HG02981 (cell line): ENCODE measurements around the gene PTPRE.

Source experiments
- ATAC-seq: cut with Tn5 transposase; IDR thresholded peaks from one replicate; pipeline ENCODE4 v1.9.1; 2021; ENCODE audit warnings: mild to moderate bottlenecking, moderate library complexity; ENCODE audit not compliant: unreplicated experiment

PTPRE gene

GRCh38 chr10:128056303-128057050 lies 149.6 kb downstream of the PTPRE start:
- no peak for ATAC-seq

DNA sequence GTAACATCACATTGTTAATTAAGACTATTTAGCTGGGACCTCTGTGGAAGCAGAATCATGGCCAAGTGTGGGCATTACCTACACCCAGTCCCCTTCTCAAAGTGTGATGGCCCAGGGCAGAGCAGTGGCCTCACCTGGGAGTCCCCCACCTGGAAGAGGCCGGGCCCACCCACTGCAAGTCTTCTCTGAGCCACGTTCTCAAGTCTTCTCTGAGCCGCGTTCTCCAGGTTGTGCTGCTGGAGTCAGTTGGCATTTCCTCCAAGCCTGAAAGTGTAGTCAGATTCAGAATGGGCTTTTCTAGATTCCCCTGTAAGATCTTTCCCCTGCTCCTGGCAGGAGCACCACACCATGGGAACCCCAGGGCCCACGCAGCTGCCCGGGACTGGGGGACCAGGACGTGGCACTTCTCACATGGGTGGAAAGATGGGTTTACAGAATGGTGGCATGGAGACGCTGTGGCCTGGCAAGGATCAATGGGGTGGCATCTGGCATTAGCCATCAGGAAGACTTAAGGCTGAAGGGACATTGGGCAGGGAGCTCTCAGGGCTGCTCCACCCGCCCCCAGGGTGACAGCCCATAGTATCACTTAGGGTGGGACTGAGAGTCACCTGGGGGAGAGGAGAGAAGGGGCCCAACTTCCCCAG lies 151.3 kb downstream of the PTPRE start:
- ATAC-seq = no peak

DNA sequence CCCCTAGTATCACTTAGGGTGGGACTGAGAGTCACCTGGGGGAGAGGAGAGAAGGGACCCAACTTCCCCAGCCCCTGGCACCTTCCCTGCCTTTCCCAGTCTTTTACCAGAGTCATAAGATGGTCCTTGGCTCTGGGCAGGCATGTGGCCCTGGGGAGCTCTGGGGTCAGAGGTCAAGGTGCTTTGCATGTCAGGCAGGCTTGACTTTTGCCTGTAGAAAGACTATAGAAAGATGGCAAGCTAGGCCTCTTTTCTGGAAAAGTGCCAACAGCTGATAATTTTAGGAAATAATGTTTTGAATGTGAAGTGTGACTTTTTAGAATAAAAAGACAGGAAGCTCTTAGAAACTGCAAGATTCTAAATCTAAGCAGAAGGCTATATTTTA lies 151.8 kb downstream of the PTPRE start:
- no peak for ATAC-seq

- no peak for ATAC-seq
Measured at GRCh38 chr10:128059266-128059981, 152.5 kb downstream of the PTPRE start.

GRCh38 chr10:128059982-128060293 lies 153.0 kb downstream of the PTPRE start:
- no peak for ATAC-seq

DNA sequence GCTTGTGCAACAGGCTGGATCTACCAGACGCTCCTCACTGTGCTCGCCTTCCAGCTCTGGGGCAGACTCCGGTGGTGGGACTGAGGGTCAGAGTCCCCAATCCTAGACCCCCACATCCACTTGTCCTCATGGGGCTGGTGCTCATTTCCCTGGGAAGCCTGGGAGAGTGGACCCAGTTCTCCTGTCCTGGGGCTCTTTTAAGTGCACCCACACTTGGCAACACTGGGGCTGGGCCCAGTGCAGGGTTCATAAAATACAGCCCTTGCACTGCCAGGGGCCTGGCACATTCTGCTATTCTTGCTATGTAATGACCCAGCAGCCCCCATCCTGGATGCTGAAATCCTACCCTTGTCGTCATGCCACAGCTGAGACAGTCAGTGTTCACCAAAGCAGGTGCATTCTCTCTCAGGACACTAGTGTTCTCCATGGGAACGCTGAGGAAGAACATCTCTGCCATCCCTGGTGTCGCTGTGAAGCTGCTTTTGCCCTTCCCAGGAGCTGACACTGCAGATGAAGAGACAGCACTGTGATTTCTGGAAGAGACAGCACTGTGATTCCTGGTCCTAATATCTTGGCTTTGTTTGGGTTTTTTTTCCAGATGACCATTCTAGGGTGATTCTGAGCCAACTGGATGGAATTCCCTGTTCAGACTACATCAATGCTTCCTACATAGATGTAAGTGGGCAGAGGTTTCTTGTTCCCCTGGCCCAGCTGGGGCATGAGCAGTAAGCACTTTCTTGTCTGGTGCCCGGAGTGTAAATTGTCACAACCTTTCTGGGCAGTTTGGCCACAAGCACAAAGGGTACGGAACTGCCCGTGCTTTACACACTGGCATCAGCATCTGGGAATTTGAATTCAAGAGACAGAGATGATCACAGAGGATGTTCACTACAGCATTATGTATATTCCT lies 153.7 kb downstream of the PTPRE start:
- no peak for ATAC-seq

- no peak for ATAC-seq
Measured at GRCh38 chr10:128061306-128062300, 154.7 kb downstream of the PTPRE start.

- peak; percentile 11 for ATAC-seq
Measured at GRCh38 chr10:128062331-128062880, 155.5 kb downstream of the PTPRE start.

DNA sequence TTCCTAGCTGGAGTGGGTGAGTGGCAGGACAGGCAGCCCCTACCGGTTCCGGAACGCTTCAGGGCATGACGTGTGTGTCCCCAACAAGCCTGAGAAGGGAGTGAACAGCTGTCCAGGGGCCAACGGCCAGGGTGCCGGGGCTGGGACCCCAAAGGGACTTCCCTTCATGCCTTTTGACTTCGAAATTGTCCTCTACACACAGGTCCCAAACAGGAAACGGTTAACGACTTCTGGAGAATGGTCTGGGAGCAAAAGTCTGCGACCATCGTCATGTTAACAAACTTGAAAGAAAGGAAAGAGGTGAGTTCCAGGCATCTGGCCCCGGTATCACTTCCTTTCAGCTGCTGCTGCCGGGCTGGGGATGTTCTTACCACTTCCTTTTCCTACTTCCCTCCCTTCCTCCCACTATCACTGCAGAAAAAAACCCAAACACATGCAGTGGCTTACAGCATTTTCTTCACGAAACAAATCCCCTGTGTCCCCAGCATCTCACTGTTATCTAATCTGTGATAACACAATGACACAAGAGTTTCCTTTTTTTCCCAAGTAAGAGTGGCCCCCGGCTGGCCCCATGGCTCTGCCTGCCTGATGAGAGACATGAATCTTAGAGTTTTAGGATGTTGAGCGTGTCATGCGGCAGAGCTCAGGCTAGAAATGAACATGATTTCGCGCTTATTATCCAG lies 156.1 kb downstream of the PTPRE start:
- ATAC-seq = peak; percentile 43

DNA sequence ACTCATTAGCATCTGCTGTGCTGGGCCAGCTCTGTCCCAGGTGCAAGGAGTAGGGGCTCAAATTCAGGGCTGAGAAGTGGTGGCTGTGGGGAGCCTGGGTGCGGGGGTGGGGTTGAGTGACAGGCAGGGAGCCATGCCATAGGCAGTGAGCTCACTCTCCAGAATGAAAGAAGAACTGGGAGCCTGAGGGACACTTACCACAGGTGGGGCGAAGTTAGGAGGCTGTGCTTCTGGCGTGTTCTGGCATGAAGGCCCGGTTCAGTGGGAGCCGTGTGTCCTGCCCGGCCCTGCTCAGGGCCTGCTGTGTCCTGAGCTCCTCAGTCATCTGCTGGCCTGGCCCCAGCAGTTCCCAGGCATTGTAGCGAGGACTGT lies 156.8 kb downstream of the PTPRE start:
- ATAC-seq = no peak

GRCh38 chr10:128064108-128064969 lies 157.4 kb downstream of the PTPRE start:
- peak; percentile 54 for ATAC-seq

DNA sequence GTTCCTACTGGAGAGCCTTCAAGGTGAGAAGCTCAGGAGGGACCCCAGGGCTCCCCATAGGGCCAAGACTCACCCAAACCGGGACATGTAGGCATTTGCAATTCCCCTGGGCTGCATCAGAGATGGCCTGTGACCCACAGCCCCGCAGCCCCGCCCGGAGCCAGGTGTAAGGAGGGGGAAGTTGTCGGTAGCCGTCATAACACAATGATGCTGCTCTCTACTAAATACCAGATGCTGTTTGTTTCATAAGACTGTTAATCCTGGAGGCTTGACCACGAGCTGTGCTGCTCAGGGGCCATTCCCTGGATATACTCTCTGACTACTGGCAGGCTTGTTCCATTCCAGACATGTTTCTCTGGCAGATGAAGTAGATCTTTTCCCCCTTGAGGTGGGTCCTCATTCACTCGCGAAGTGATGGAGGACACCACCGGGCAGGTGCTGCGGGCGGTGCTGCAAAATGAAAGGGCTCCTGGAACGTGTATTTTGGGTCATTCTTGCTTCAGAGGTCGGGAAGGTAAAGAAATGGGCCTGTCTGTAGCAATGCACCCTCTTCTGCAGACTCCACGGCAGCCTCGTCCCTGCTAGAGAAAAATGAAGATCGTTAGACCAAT lies 158.2 kb downstream of the PTPRE start:
- no peak for ATAC-seq

GRCh38 chr10:128065881-128066534 lies 159.1 kb downstream of the PTPRE start:
- no peak for ATAC-seq

DNA sequence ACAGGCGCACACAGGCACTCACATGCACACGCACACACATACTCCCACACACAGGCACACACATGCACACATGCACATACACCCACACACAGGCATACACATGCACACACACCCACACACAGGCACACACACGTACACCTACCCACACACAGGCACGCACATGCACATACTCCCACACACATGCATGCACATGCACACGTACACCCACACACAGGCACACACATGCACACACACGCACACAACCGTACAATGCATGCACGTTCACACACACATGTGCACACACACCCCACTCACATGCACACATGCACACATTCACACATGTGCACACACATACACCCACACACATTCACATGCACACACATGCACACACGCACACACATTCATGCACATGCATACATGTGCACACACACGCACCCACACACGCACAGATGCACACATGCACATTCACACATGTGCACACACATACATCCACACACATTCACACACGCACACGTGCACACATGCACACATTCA lies 160.0 kb downstream of the PTPRE start:
- ATAC-seq = no peak

- ATAC-seq = no peak
Measured at GRCh38 chr10:128067691-128068397, 160.9 kb downstream of the PTPRE start.
